Gastroesophageal sphincter (tissue), 3 donors: ENCODE measurements around the gene ZNF439.

Experiments used
- CTCF ChIP-seq, 4 experiments: fragments of 200-600 bp in 2 of 4; fragments of 450-650 bp in 2 of 4; sonication (generic) in 1 of 4; IDR thresholded peaks; one replicate each; pipeline ENCODE4 v1.5.1; 2017 to 2019; ENCODE audit warnings: antibody characterized with exemption in 4 of 4, mild to moderate bottlenecking in 2 of 4, moderate library complexity in 2 of 4
- EP300 ChIP-seq: sonication (generic); formaldehyde crosslinking; IDR thresholded peaks from one replicate; pipeline ENCODE4 v1.6.1; 2017; ENCODE audit warnings: antibody characterized with exemption, mild to moderate bottlenecking
- POLR2A ChIP-seq, 2 donors: fragments of 450-650 bp; IDR thresholded peaks; one replicate each; pipeline ENCODE4 v1.6.1; 2017; ENCODE audit warnings: antibody characterized with exemption in 2 of 2, mild to moderate bottlenecking in 2 of 2, moderate library complexity in 1 of 2

- TF ChIP-seq CTCF (IDR thresholded peaks at IDR 0.05): no peak
- TF ChIP-seq POLR2A (IDR thresholded peaks at IDR 0.05): no peak
- no peak for TF ChIP-seq EP300
These were observed 57.4 kb downstream of the ZNF439 start for GRCh38 chr19:11905928-11906327.
